OCI-LY3 (cell line): ENCODE results near the gene ZBTB6.

Source experiments
- CTCF ChIP-seq: fragments of 200-600, 300-600 bp; sonication (generic); IDR thresholded peaks from 2 replicates; pipeline ENCODE4 v1.5.1; 2014; ENCODE audit warnings: antibody characterized with exemption, low read length, low read depth
- EZH2phosphoT487 ChIP-seq: fragments of 200-600 bp; shearing (Covaris generic); IDR thresholded peaks from 2 replicates; pipeline ENCODE4 v1.6.1; 2018; ENCODE audit warnings: antibody characterized with exemption, mixed run types, low read depth

GRCh38 chr9:122954253-122954691 lies 41.1 kb upstream of the ZBTB6 start:
- TF ChIP-seq CTCF (no peak), EZH2phosphoT487 (no peak)
